ENCODE data around the gene RNASE2.
"Not testable (repeated sequence)": the region's sequence is repeated elsewhere in the genome, so short reads cannot be mapped to it uniquely, and the experiment has no call there.

Gene RNASE2

DNA sequence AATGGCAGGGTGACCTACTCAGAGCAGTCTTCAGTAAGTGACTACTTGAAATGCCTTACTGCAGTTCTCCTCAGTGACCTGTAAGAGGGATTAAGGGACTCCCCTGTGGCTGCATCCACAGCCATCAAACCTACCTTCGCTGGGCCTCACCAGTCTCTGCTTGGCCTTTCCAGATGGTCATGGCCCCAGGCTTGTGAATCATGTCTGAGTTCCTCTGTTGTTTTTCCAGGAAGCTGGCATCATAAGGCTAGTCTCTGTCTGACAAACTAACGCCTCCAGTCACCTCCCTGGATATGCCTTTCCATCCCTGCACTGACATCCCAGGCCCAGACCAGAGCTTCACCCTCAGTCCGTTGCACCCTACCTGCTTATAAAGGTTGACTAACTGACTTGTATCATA is 14.0 kb downstream of the RNASE2 start:
- peaks cover 16% of the 10 kb centered on the region for H3K4me1 Mint-ChIP-seq

GRCh38 chr14:20970647-20970982 is 15.3 kb downstream of the RNASE2 start:
- Mint-ChIP-seq H3K36me3 (no peaks in the 10 kb centered on the region), H3K27ac (no peak overlapping the region), H3K4me1 (peaks cover 16% of the 10 kb centered on the region), H3K9me3 (no peaks in the 10 kb centered on the region), H3K27me3 (peaks cover 63% of the 10 kb centered on the region), H3K4me3 (peak overlapping the region; percentile 84)
- CTCF ChIA-PET = interaction anchor here (0.6 to 3.5 kb wide), 30 partner anchors 8 to 1796 kb away, joined by 3 to 57 read pairs (median 6); partner anchors contain the start of genes OXA1L, RNASE2 and RNASE4
- DNase-seq = no peak

More for the DNA sequence above, 14.0 kb downstream of the RNASE2 start:
- DNase-seq = no peak
- Mint-ChIP-seq H3K27ac (no peak overlapping the region), H3K27me3 (peaks cover 70% of the 10 kb centered on the region), H3K4me3 (no peak overlapping the region), H3K36me3 (no peaks in the 10 kb centered on the region), H3K9me3 (no peaks in the 10 kb centered on the region)
- CTCF ChIA-PET = interaction anchor here (0.7 to 3.5 kb wide), 5 partner anchors 14 to 209 kb away, joined by 3 to 57 read pairs (median 13); partner anchors contain the start of gene RNASE2

DNA sequence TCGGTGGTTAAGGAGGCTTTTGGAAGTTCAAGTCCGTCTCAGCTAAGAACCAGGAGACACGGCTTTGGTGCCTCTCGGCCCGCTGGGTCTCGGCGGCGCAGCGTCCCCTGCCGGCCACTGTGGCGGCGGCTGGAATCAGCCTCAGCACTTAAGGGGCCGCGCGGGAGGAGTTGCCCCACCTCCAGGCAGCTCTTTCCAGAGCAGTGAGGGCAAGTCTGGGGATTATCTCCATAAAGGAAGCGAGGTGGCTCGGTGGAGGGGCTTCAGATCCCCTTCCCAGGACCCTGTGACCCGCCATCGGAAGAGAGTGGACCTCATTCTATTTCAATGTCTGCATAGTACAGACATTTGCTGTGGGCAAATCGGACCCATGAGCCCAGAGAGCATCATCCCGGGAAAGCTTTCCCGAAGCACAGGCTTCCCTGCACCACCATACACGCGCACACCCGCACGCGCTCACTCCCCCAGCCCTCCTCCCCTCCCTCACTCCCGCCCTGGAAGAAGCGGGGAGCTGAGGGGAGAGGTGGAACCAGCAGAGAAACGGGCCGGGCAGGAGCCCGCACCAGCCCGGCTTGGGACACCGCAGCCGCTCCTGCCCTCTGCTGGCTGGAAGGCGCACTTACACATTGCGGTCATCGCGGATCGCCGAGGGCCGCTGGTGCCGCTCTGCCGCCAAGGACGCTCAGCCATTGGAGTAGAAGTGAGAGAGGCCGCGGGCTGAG is 15.9 kb downstream of the RNASE2 start:
- CTCF ChIA-PET = interaction anchor here (0.6 to 3.5 kb wide), 34 partner anchors 8 to 1796 kb away, joined by 3 to 57 read pairs (median 5); partner anchors contain the start of genes OXA1L, RNASE2 and RNASE4
- Mint-ChIP-seq H3K27me3 (peaks cover 58% of the 10 kb centered on the region), H3K27ac (peak overlapping the region; percentile 39), H3K4me1 (peaks cover 16% of the 10 kb centered on the region), H3K4me3 (peak overlapping the region; percentile 84), H3K36me3 (no peaks in the 10 kb centered on the region), H3K9me3 (no peaks in the 10 kb centered on the region)
- DNase-seq = peak; percentile 84

GRCh38 chr14:20971705-20972021 is 16.4 kb downstream of the RNASE2 start:
- peaks cover 55% of the 10 kb centered on the region for H3K27me3 Mint-ChIP-seq
- peaks cover 16% of the 10 kb centered on the region for H3K4me1 Mint-ChIP-seq
- H3K36me3 Mint-ChIP-seq = no peaks in the 10 kb centered on the region
- H3K4me3 Mint-ChIP-seq = peak overlapping the region; percentile 84
- no peak overlapping the region for H3K27ac Mint-ChIP-seq
- no peak for DNase-seq
- H3K9me3 Mint-ChIP-seq = no peaks in the 10 kb centered on the region
- CTCF ChIA-PET = interaction anchor here (0.6 to 3.5 kb wide), 27 partner anchors 7 to 280 kb away, joined by 3 to 57 read pairs (median 7); partner anchors contain the start of gene RNASE2

DNA sequence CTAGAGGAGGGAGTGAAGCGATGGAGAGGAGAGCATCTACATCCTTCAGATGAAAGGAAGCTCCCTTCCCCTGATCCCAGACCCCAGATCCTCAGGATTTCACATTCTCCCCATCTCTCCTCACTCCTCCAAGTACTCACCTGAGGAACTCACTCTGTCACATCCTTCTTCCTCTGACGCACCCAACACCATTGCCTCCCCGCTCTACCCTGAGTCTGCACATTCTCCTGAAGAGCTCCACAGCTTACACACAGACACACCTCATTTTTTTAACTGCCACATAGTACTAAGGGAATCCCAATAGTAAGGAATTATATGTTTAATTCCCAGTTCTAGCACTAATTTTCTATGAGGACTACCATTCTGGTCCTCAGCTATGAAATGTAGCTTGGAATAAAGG is 18.2 kb downstream of the RNASE2 start:
- peaks cover 45% of the 10 kb centered on the region for H3K27me3 Mint-ChIP-seq
- no peaks in the 10 kb centered on the region for H3K36me3 Mint-ChIP-seq
- no peaks in the 10 kb centered on the region for H3K9me3 Mint-ChIP-seq
- DNase-seq = no peak
- CTCF ChIA-PET = interaction anchor here (0.8 to 2.8 kb wide), 7 partner anchors 10 to 131 kb away, joined by 3 to 10 read pairs (median 4); no protein-coding TSS in a partner anchor
- no peak overlapping the region for H3K4me3 Mint-ChIP-seq
- H3K4me1 Mint-ChIP-seq = peaks cover 16% of the 10 kb centered on the region
- no peak overlapping the region for H3K27ac Mint-ChIP-seq

DNA sequence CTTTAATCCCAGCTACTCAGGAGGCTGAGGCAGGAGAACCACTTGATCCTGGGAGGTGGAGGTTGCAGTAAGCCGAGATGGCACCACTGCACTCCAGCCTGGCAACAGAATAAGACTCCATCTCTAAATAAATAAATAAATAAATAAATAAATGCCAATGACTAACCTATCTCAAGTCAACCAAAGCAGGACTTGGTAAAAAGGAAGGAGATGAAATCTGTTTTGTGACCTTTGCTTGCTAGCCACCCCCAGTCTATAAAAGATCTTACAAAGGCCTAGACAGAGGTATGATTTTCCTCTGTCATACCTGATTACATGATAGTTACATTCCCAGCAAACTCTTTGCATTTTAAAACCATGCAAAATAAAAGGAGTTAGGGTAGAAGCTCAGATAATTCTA is 21.0 kb downstream of the RNASE2 start:
- CTCF ChIA-PET = no interaction called here
- no peak for DNase-seq
- Mint-ChIP-seq H3K27me3 (peaks cover 40% of the 10 kb centered on the region), H3K27ac (no peak overlapping the region), H3K36me3 (no peaks in the 10 kb centered on the region), H3K4me3 (no peak overlapping the region), H3K4me1 (peaks cover 7% of the 10 kb centered on the region), H3K9me3 (no peaks in the 10 kb centered on the region)

GRCh38 chr14:20978687-20979086 is 23.4 kb downstream of the RNASE2 start:
- Mint-ChIP-seq H3K27me3 (peaks cover 30% of the 10 kb centered on the region), H3K36me3 (no peaks in the 10 kb centered on the region), H3K4me3 (no peak overlapping the region), H3K27ac (no peak overlapping the region), H3K4me1 (no peaks in the 10 kb centered on the region), H3K9me3 (no peaks in the 10 kb centered on the region)
- CTCF ChIA-PET = interaction anchor here (0.7 kb wide), 2 partner anchors 8 to 13 kb away, joined by 3 read pairs; no protein-coding TSS in a partner anchor
- DNase-seq = no peak

GRCh38 chr14:20980906-20981305 is 25.6 kb downstream of the RNASE2 start:
- Mint-ChIP-seq H3K4me1 (peaks cover 4% of the 10 kb centered on the region), H3K27ac (no peak overlapping the region), H3K9me3 (no peaks in the 10 kb centered on the region), H3K36me3 (no peaks in the 10 kb centered on the region), H3K27me3 (peaks cover 30% of the 10 kb centered on the region), H3K4me3 (no peak overlapping the region)
- no peak for DNase-seq
- CTCF ChIA-PET = interaction anchor here (0.9 to 2.0 kb wide), 2 partner anchors 10 to 115 kb away, joined by 3 to 13 read pairs; no protein-coding TSS in a partner anchor

DNA sequence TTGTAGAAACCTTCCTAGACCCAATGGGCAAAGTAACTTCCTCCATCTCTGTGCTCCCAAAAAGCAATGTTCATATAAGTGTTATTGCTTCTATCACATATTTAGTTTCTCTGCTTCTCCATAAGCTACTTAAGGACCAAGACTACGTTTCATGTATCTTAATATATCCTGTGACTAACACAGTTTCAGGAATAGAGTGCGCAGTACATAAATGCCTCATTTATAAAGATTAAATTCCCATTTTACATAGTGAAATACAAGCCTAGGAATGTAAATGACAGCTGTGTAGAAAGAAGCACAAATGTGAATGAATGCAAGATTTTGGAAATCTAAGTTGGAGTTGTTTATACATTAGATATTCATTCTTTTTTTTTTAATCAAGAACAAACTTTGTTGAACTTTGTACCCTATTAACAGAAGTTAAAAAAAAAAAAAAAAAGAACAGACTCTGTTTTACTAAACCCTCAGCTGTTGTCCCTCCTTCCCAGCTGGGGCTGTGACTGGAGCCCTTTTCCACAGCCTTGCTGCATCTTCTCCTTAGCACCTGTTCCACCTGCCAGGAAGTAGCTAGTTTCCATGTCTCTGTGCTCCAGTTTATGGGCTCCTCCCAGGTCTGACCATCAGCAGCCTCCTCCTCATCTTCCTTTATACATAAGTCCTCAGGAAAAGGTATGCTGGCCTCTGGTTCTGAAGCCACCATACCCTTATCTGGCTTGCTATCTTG is 27.5 kb downstream of the RNASE2 start:
- peaks cover 4% of the 10 kb centered on the region for H3K4me1 Mint-ChIP-seq
- H3K27me3 Mint-ChIP-seq = peaks cover 26% of the 10 kb centered on the region
- no peak overlapping the region for H3K4me3 Mint-ChIP-seq
- H3K36me3 Mint-ChIP-seq = no peaks in the 10 kb centered on the region
- H3K9me3 Mint-ChIP-seq = no peaks in the 10 kb centered on the region
- H3K27ac Mint-ChIP-seq = no peak overlapping the region
- DNase-seq = no peak
- CTCF ChIA-PET = interaction anchor here (0.6 to 2.3 kb wide), 5 partner anchors 9 to 31 kb away, joined by 3 to 17 read pairs (median 3); no protein-coding TSS in a partner anchor

- CTCF ChIA-PET = interaction anchor here (3.4 kb wide), 1 partner anchor 15 kb away, joined by 13 read pairs; no protein-coding TSS in a partner anchor
- H3K36me3 Mint-ChIP-seq, H3K9me3 Mint-ChIP-seq, DNase-seq, H3K4me3 Mint-ChIP-seq, H3K27ac Mint-ChIP-seq: not testable (repeated sequence)
- H3K4me1 Mint-ChIP-seq = peaks cover 26% of the 10 kb centered on the region
- H3K27me3 Mint-ChIP-seq = peaks cover 16% of the 10 kb centered on the region
Measured at GRCh38 chr14:20985650-20986049, 30.4 kb downstream of the RNASE2 start.

DNA sequence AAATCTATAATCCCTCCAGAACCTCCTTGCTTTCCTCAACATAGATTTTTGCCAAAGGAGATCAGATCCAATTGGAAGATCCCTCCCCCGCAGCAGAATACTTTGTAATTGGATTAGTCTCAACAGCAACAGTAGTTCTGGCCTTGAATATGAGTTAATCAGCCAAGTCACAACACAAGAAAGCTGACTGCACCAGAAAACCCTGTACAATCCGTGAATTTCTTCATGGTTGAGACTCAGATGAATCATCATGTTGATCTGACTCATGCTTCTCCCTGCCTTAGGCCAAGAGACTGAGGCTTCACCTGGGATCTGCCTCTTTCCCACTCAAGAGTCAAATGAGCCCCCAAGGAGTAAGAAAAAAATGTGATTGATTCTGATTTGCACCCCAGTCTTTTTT is 31.5 kb downstream of the RNASE2 start:
- H3K4me3 Mint-ChIP-seq = no peak overlapping the region
- H3K27ac Mint-ChIP-seq = no peak overlapping the region
- CTCF ChIA-PET = interaction anchor here (1.2 to 3.4 kb wide), 2 partner anchors 16 to 82 kb away, joined by 3 to 13 read pairs; no protein-coding TSS in a partner anchor
- no peaks in the 10 kb centered on the region for H3K9me3 Mint-ChIP-seq
- peaks cover 34% of the 10 kb centered on the region for H3K4me1 Mint-ChIP-seq
- H3K27me3 Mint-ChIP-seq = peaks cover 12% of the 10 kb centered on the region
- peaks cover 7% of the 10 kb centered on the region for H3K36me3 Mint-ChIP-seq
- DNase-seq = no peak

DNA sequence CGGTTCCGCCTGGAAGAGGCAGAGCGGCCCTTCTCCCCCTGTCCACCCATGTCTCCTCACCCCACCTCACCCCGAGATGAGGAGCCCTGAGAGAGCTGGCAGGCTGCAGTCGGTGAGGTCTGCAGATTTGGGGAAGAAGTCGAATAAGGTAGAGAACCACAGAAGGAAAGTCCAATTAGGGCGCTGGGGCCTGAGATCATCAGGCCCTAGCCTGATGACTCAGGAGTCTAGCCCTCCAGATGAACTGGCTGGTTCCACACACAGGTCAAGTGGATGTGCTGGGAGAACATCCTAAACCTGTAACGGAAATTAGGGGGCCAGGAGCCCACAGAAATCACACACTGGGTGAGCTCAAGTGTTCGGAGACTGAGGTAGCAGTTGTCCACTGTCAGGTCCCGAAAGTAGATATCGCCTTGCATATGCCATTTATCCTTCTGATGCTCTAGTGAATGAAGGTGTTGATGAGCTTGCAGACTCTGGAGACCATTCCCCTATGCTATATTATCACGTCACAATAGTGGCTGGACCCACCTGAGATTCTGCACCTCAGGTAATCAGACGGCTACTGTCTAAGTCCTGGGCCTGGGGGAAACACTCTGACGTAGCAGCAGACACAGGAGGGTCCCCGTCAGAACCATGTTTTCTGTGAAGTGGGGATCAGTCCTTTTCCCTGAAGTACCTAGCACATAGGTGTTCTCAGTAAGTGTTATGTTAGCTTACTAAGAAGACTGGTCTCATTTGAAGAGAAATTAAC is 33.6 kb downstream of the RNASE2 start:
- CTCF ChIA-PET = interaction anchor here (1.0 to 1.6 kb wide), 4 partner anchors 8 to 18 kb away, joined by 4 to 8 read pairs (median 6); no protein-coding TSS in a partner anchor
- Mint-ChIP-seq H3K36me3 (peaks cover 22% of the 10 kb centered on the region), H3K27ac (peak overlapping the region; percentile 68), H3K4me3 (peak overlapping the region; percentile 11), H3K4me1 (peaks cover 41% of the 10 kb centered on the region), H3K9me3 (no peaks in the 10 kb centered on the region), H3K27me3 (no peaks in the 10 kb centered on the region)
- DNase-seq = no peak

DNA sequence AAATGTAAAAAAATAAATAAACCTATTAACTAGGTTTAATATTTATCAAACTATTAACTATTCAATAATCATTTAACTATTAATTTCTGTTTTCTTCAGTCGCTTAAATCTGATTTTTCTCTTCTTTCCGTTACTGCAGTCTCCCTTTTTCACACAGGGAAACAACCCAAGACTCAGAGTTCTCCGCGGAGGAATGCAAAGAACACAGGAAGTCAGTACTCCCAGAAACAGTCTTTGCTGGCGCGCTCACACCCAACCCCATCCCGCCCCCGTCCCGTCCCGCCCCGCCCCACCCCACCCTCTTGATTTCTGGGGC is 34.1 kb downstream of the RNASE2 start:
- Mint-ChIP-seq H3K9me3 (no peaks in the 10 kb centered on the region), H3K27me3 (no peaks in the 10 kb centered on the region), H3K36me3 (peaks cover 26% of the 10 kb centered on the region), H3K4me3 (peak overlapping the region; percentile 90), H3K4me1 (peaks cover 41% of the 10 kb centered on the region), H3K27ac (peak overlapping the region; percentile 82)
- no peak for DNase-seq
- CTCF ChIA-PET = interaction anchor here (1.0 to 1.6 kb wide), 3 partner anchors 16 to 18 kb away, joined by 6 to 8 read pairs (median 6); no protein-coding TSS in a partner anchor
